Naive thymus-derived CD8-positive, alpha-beta T cell (primary cell): ENCODE measurements around the gene REXO4. TPM values are rescaled to one million over a fixed set of nuclear protein-coding genes. Genes with fewer than 3 reads are reported as not detected.

ENCODE experiments used
- ATAC-seq, 2 donors: fragments of 150-1000 bp; cut with Tn5 transposase in 1 of 2; sonication (Bioruptor Pico), chemical (Tn5 transposase) in 1 of 2; 1 replicate in 1 of 2; 2 replicates in 1 of 2; pipeline ENCODE4 v1.10.0; 2021; ENCODE audit warnings: mild to moderate bottlenecking in 2 of 2, moderate library complexity in 2 of 2
- POLR2A ChIA-PET: fragments of 350-600 bp; sonication (Branson Sonifier 250); formaldehyde crosslinking; loops from one replicate; lab custom pipeline; 2021; ENCODE audit warnings: antibody characterized with exemption; lab: Charles Lee
- DNase-seq, 10 donors: peaks; one replicate each; pipeline versions ENCODE4 v3.0.0 to v3.0.0-alpha.2; 2020 to 2022
- H3K27ac Mint-ChIP-seq, 10 donors: one replicate each; pipeline ENCODE4 v1.8.0; 2020 to 2022; ENCODE audit warnings: mild to moderate bottlenecking in 10 of 10, mixed read lengths in 10 of 10, moderate library complexity in 4 of 10, inconsistent platforms in 1 of 10
- H3K27me3 Mint-ChIP-seq, 5 donors: one replicate each; pipeline ENCODE4 v1.8.0; 2021 to 2022; ENCODE audit warnings: mixed read lengths in 5 of 5
- H3K36me3 Mint-ChIP-seq, 3 donors: one replicate each; pipeline ENCODE4 v1.8.0; 2020 to 2022; ENCODE audit warnings: mixed read lengths in 3 of 3, mild to moderate bottlenecking in 2 of 3, inconsistent platforms in 1 of 3
- H3K4me1 Mint-ChIP-seq, 4 donors: one replicate each; pipeline ENCODE4 v1.8.0; 2021 to 2022; ENCODE audit warnings: mixed read lengths in 4 of 4
- H3K4me3 Mint-ChIP-seq, 10 donors: one replicate each; pipeline ENCODE4 v1.8.0; 2020 to 2022; ENCODE audit warnings: mild to moderate bottlenecking in 10 of 10, mixed read lengths in 10 of 10, moderate library complexity in 6 of 10, inconsistent platforms in 1 of 10
- H3K9me3 Mint-ChIP-seq, 9 donors: one replicate each; pipeline ENCODE4 v1.8.0; 2020 to 2022; ENCODE audit warnings: mixed read lengths in 9 of 9, mild to moderate bottlenecking in 3 of 9, inconsistent platforms in 1 of 9, moderate library complexity in 1 of 9
- polyA plus RNA-seq, 3 donors: library from polyadenylated mRNA; unstranded; fragments of 300-500 nt; fragmentation: Illumina TruSeq; gene quantifications; one replicate each; pipeline ENCODE4 v1.2.3, GENCODE V29; 2021
- total RNA-seq, 8 experiments: library from RNA in 2 of 8; stranded (reverse) in 2 of 8; gene quantifications; one replicate each; pipeline ENCODE4 v1.2.3 and lab custom pipeline; 2021 to 2026

The REXO4 gene
- total and polyA plus RNA-seq, 5 experiments from 2014 or later = 15.9 to 45.6 (median 30.5) TPM

DNA sequence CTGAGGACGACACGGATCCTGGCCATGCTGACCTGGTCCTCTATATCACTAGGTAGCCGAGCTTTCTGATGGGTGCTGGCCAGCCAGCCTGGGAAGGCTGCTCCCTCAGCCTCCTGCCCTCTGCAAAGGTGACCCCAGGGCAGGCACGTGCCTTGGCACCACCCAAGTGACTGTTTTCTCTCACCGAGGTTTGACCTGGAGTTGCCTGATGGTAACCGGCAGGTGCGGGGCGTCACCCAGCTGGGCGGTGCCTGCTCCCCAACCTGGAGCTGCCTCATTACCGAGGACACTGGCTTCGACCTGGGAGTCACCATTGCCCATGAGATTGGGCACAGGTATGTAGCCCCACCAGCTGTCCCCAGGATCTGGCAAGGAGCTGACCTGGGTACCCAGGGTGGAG, 8.2 kb upstream of the REXO4 start:
- H3K4me3 Mint-ChIP-seq = no peak overlapping the region
- H3K9me3 Mint-ChIP-seq = no peaks in the 10 kb centered on the region
- peaks cover 7 to 37% (median 13%) of the 10 kb centered on the region in 5 donors for H3K27me3 Mint-ChIP-seq
- H3K27ac Mint-ChIP-seq = no peak overlapping the region
- ATAC-seq = no peak
- H3K4me1 Mint-ChIP-seq = peaks cover 5 to 17% (median 13%) of the 10 kb centered on the region in 4 donors
- H3K36me3 Mint-ChIP-seq = no peaks in the 10 kb centered on the region
- POLR2A ChIA-PET = no interaction called here
- no peak for DNase-seq

DNA sequence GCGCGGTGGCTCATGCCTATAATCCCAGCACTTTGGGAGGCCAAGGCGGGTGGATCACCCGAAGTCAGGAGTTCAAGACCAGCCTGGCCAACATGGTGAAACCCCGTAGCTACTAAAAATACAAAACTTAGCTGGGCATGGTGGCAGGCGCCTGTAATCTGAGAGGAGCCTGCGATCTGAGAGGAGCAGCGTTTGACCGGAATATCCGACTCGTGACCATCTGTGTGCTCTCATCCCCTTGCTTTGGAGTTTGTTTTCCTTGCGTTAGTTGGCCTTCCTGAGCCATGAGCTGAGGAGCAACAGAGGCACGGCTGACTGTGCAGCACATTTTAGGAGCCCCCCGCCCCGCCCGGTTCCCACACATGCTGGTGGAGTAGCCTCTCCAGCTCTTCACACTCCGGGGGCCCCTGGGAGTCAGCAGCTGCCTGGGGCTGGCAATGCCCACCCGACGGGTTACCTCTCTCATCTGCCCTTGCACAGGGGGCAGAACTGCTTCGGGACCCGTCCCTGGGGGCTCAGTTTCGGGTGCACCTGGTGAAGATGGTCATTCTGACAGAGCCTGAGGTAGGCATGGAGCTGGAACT, 7.3 kb upstream of the REXO4 start:
- peak overlapping the region in 1 of 10 donors; percentile 65 for H3K27ac Mint-ChIP-seq
- DNase-seq = no peak
- peaks cover 5 to 20% (median 14%) of the 10 kb centered on the region in 4 donors for H3K4me1 Mint-ChIP-seq
- H3K9me3 Mint-ChIP-seq = no peaks in the 10 kb centered on the region
- no peaks in the 10 kb centered on the region for H3K36me3 Mint-ChIP-seq
- ATAC-seq = no peak
- POLR2A ChIA-PET = no interaction called here
- H3K27me3 Mint-ChIP-seq = peaks cover 7 to 37% (median 11%) of the 10 kb centered on the region in 5 donors
- H3K4me3 Mint-ChIP-seq = peak overlapping the region in 1 of 10 donors; percentile 34

DNA sequence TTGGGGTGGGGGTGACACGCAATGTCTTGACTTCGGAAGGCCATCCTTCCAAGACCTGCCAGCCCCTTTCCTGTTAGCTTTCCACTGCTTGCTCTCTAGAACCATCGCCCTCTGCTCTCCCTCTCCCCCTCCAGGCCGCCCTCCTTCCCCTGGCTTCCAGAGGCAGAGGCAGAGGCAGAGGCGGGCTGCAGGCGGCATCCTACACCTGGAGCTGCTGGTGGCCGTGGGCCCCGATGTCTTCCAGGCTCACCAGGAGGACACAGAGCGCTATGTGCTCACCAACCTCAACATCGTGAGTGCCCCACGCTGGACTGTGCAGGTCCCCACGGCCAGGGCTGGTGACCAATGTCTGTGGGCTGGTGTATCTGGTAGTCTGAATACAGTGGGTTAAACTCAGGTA, 6.4 kb upstream of the REXO4 start:
- H3K4me1 Mint-ChIP-seq = peaks cover 8 to 21% (median 14%) of the 10 kb centered on the region in 4 donors
- H3K36me3 Mint-ChIP-seq = no peaks in the 10 kb centered on the region
- POLR2A ChIA-PET = no interaction called here
- no peak for ATAC-seq
- H3K9me3 Mint-ChIP-seq = no peaks in the 10 kb centered on the region
- no peak overlapping the region for H3K27ac Mint-ChIP-seq
- H3K27me3 Mint-ChIP-seq = peaks cover 4 to 37% (median 10%) of the 10 kb centered on the region in 5 donors
- peak overlapping the region in 1 of 10 donors; percentile 20 for H3K4me3 Mint-ChIP-seq
- no peak for DNase-seq

DNA sequence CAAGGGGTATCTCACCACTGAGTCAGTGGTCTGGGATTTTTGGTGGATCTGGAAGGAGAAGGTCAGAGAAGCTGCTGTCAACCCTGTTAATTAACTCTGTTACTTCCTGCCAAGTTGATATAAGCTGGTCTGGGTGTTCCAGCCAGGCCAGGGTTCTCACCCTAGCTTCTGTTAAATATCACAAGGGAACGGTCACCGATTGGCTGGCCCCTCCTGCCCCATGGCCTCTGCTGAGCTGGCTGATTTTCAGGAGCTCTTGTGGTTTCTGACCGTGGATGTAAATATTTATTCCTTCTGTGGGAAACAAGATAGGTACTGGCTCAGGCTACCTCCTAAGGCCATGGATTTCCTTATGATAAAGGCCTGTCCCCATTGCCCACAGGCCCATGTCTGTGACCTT, 5.4 kb upstream of the REXO4 start:
- peaks cover 4 to 37% (median 10%) of the 10 kb centered on the region in 5 donors for H3K27me3 Mint-ChIP-seq
- no peaks in the 10 kb centered on the region for H3K36me3 Mint-ChIP-seq
- H3K9me3 Mint-ChIP-seq = no peaks in the 10 kb centered on the region
- H3K4me1 Mint-ChIP-seq = peaks cover 15 to 27% (median 22%) of the 10 kb centered on the region in 4 donors
- ATAC-seq (no peak), DNase-seq (no peak)
- POLR2A ChIA-PET = interaction anchor here (0.5 kb wide), 1 partner anchor 77 kb away, joined by 3 read pairs; no protein-coding TSS in a partner anchor
- peak overlapping the region in 1 of 10 donors; percentile 66 for H3K27ac Mint-ChIP-seq
- H3K4me3 Mint-ChIP-seq = no peak overlapping the region

DNA sequence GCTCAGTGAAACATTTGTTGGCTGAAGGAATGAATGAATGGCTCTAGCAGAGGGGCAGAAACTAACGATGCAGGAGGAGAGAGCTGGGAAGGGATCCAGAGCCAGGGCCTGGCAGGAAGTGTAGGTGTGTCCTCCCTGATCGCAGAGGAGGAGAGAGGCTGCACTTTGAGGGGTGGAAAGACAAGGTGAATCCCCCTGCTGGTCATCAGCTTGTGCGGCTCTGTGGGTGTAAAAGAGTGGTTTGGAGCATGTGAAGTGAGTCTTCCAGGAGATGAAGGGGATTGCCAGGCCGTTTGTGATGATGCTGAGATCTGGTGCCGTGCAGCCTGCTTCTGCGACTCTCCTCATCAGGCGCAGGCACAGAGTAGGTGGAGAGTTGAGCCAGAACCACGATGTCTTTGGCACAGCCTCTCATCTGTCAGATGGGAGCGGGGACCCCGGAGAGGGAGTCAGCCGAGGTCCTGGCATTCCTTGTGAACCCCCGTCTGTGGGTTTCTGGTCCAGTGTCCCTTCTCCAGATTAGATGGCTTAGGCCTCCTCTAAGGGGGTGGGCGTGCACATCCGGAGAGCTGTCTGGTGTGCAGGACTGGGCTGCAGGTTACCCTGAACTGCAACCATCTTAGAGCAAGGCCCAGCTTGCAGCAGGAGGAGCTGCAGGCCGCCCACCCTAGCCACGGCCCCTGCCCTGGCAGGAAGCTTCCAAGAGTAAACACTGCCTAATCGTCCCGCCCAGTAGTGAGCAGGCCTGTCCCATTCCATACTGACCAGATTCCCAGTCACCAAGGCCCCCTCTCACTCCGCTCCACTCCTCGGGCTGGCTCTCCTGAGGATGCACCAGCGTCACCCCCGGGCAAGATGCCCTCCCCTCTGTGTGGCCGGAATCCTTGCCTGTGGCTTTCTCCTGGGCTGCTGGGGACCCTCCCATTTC, 4.1 kb upstream of the REXO4 start, which contains the start of gene ADAMTS13:
Gene ADAMTS13 (plus strand): TSS at position 753 of the 928 bp plus-strand sequence. CDS start 77 bp downstream, at position 830.
- ATAC-seq (no peak), DNase-seq (no peak)
- no peaks in the 10 kb centered on the region for H3K9me3 Mint-ChIP-seq
- no peaks in the 10 kb centered on the region for H3K36me3 Mint-ChIP-seq
- H3K4me1 Mint-ChIP-seq = peaks cover 15 to 33% (median 26%) of the 10 kb centered on the region in 4 donors
- peaks cover 2 to 27% (median 4%) of the 10 kb centered on the region in 5 donors for H3K27me3 Mint-ChIP-seq
- H3K27ac Mint-ChIP-seq = peak within 1 kb of the TSS in 8 of 10 donors; percentile 26 to 81 (median 61)
- POLR2A ChIA-PET = no interaction called here
- H3K4me3 Mint-ChIP-seq = peak within 1 kb of the TSS in 2 of 10 donors; percentile 8 to 63

DNA sequence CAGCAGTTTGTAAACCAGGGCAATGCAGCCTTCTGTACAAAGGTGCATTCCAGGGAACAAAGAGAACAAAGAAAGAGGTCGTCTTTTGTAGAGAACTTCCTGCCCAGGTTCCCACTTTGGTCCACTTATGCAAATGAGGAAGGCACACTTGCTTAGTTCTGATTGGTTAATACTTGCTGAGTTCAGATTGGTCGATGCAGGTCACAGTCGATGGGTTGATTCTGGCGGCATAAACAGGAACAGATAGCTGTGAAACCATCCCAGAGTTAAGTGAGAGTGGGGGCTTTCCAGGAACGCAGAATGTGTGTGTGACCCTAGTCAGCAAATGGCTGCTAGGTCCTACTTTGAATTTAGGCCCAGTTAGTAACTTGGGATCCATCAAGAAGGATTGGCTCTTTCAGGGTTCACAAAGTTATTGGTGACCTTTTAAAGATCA, 2.6 kb upstream of the REXO4 start:
- DNase-seq (peak in 1 of 10 donors; percentile 6), ATAC-seq (no peak)
- H3K27ac Mint-ChIP-seq = peak overlapping the region in 6 of 10 donors; percentile 0 to 73 (median 54)
- no peaks in the 10 kb centered on the region for H3K9me3 Mint-ChIP-seq
- peaks cover 18 to 47% (median 40%) of the 10 kb centered on the region in 4 donors for H3K4me1 Mint-ChIP-seq
- peaks cover 0 to 3% (median 0%) of the 10 kb centered on the region in 3 donors for H3K36me3 Mint-ChIP-seq
- H3K27me3 Mint-ChIP-seq = peaks cover 0 to 12% (median 4%) of the 10 kb centered on the region in 5 donors
- peak overlapping the region in 2 of 10 donors; percentile 15 to 34 for H3K4me3 Mint-ChIP-seq
- POLR2A ChIA-PET = interaction anchor here (0.6 kb wide), 1 partner anchor 39 kb away, joined by 3 read pairs; the partner anchor contains the start of gene CACFD1

DNA sequence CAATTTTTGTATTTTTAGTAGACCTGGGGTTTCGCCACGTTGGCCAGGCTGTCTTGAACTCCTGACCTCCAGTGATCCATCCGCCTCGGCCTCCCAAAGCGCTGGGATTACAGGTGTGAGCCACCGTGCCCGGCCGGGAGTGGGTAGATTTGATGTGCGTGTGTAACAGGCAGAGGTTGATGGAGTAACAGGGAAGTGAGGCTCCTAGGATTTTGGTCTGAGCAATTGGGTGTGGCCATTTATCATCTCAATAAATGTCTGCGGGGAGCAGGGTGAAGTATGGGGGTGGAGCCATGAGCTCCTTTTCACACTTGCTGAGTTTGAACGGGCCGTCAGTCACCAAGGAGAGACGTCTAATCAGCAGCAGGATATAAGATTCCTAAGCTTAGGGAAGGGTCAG, 1.2 kb upstream of the REXO4 start:
- H3K36me3 Mint-ChIP-seq = peaks cover 0 to 17% (median 0%) of the 10 kb centered on the region in 3 donors
- peak overlapping the region; percentile 60 to 93 (median 90) for H3K4me3 Mint-ChIP-seq
- H3K9me3 Mint-ChIP-seq = no peaks in the 10 kb centered on the region
- H3K4me1 Mint-ChIP-seq = peaks cover 25 to 61% (median 53%) of the 10 kb centered on the region in 4 donors
- POLR2A ChIA-PET = interaction anchor here (0.9 to 1.4 kb wide), 4 partner anchors 19 to 90 kb away, joined by 3 read pairs; partner anchors contain the start of genes MED22, RPL7A and SLC2A6
- DNase-seq = no peak
- H3K27ac Mint-ChIP-seq = peak overlapping the region; percentile 20 to 94 (median 90)
- no peak for ATAC-seq
- H3K27me3 Mint-ChIP-seq = peaks cover 0 to 3% (median 0%) of the 10 kb centered on the region in 5 donors

DNA sequence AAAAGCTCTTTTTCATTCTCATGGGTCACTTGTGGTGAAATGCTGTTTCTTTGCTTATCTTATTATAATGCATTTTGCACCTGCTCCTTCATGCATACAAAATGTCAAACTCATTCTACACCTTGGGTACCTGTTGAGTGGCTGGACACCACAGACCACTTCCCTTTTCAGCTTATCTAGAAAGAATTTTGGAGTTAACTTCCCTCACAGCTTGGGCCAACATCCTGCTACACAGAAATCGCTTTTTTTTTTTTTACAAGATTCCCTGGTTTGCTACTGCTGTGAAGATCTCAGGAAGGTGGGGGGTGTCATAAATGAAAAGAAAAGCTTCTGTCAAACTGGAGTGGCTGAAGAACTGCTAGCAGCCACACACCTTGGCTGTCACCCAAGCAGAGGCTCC, 2.6 kb downstream of the REXO4 start:
- peaks cover 22 to 60% (median 50%) of the 10 kb centered on the region in 4 donors for H3K4me1 Mint-ChIP-seq
- peaks cover 0 to 53% (median 6%) of the 10 kb centered on the region in 3 donors for H3K36me3 Mint-ChIP-seq
- H3K27ac Mint-ChIP-seq = peak overlapping the region in 4 of 10 donors; percentile 41 to 94 (median 56)
- POLR2A ChIA-PET = interaction anchor here (0.8 to 3.2 kb wide), 2 partner anchors 12 to 94 kb away, joined by 3 to 7 read pairs; no protein-coding TSS in a partner anchor
- DNase-seq (no peak), ATAC-seq (no peak)
- no peaks in the 10 kb centered on the region for H3K27me3 Mint-ChIP-seq
- peak overlapping the region in 6 of 10 donors; percentile 23 to 92 (median 30) for H3K4me3 Mint-ChIP-seq
- no peaks in the 10 kb centered on the region for H3K9me3 Mint-ChIP-seq

DNA sequence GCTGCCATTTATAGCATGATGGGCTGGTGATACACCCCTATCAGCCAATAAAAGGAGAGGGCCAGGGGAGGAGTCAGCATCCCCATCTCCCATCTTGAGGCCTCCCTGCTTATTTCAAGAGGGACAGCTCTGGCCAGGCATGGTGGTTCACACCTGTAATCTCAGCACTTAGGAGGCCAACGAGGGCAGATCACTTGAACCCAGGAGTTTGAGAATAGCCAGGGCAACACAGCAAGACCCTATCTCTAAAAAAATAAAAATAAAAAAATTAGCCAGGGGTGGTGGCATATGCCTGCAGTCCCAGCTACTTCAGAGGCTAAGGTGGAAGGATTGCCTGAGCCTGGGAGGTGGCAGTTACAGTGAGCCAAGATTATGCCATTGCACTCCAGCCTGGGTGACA, 9.8 kb downstream of the REXO4 start:
- Mint-ChIP-seq H3K27ac (no peak overlapping the region), H3K9me3 (no peaks in the 10 kb centered on the region), H3K27me3 (no peaks in the 10 kb centered on the region), H3K4me1 (peaks cover 6 to 11% (median 10%) of the 10 kb centered on the region in 4 donors), H3K4me3 (no peak overlapping the region), H3K36me3 (peaks cover 0 to 77% (median 17%) of the 10 kb centered on the region in 3 donors)
- DNase-seq (no peak), ATAC-seq (no peak)
- POLR2A ChIA-PET = no interaction called here

DNA sequence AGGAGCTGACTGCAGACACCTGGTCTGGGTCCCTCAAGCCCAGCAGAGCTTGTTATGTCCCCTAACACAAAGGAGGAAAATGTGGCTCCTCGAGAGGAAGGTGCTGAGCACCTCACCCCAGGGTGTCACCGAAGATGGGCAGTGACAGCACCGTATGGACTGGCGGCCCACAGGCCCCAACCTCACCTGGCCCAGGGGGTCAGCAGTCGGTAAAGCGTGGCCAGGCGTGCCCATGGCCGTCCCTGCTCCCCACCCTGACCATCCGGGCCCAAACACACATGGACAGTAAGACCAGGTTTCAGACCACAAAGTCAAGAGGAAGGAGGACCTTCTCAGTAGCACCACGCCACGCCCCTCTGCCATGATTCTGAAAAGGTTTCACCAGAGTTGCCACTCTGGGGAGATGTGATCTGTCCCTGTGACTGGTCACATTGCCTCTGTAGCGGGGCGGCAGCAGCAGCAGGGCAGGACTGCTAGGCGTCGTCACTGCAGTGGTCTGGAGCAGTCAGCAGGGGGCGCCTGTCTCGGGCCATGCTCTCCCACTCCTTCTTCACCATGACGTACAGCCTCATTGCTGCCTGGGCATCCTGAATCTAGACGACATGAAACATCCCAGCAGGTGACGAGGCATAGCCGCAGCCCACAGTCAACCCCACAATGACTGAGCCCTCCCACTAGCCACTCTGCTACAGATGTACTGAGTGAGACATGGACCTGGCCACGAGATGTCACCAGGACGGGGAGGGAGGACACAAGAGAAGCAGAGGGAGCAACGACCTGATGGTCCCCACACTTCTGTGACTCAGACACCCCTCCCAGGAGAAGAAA, 11.1 kb downstream of the REXO4 start:
- peak; percentile 59 to 84 (median 75) for DNase-seq

DNA sequence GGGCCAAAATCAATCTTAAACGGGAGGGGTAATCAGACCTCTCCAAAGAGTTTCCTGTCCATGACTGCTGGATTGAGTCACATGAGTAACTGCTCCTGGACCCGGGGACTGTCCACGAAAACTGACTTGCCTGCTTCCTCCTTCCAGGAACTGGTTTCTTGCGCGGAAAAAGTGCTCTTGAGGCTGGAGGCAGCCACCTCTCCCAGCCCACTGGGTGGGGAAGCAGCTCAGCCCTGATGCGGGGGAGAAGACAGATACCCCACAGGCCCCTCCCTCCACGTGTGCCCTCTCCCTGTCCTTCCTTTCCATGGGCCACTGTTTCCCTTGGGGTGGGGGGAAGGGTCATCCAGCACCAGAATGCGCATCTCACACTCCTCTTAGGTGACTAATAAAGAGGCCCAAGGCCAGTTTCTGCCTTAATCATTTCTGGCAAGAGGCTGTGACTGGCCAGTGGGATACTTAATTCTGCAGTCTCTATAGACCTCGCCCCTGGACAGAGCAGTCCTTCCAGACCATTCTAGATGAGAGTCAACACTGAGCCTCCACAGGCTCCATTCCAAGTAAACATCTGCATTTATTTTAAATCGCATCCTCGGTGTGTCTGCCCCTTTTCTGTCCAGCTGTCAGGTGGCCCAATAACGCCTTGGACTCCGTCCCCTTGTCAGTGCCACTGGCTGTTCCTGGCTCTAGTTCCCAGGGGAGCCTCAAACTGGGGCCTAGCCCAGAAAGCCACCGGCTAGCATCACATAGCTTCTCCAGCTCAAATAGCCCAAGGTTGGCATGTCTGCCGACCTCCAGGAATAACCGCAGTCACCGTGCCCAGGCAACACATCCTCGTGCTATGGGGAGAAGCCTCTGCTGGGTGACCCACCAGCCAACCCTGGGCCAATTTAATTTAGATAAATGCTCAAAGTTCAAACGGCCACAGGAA, 12.0 kb downstream of the REXO4 start:
- no peak overlapping the region for H3K4me3 Mint-ChIP-seq
- H3K27me3 Mint-ChIP-seq = no peaks in the 10 kb centered on the region
- no peaks in the 10 kb centered on the region for H3K9me3 Mint-ChIP-seq
- ATAC-seq (no peak), DNase-seq (no peak)
- H3K36me3 Mint-ChIP-seq = peaks cover 0 to 57% (median 15%) of the 10 kb centered on the region in 3 donors
- no peak overlapping the region for H3K27ac Mint-ChIP-seq
- POLR2A ChIA-PET = no interaction called here
- peaks cover 6 to 10% (median 10%) of the 10 kb centered on the region in 4 donors for H3K4me1 Mint-ChIP-seq

More for the DNA sequence above, 11.1 kb downstream of the REXO4 start:
- H3K4me3 Mint-ChIP-seq = no peak overlapping the region
- POLR2A ChIA-PET = no interaction called here
- H3K9me3 Mint-ChIP-seq = no peaks in the 10 kb centered on the region
- no peaks in the 10 kb centered on the region for H3K27me3 Mint-ChIP-seq
- peaks cover 6 to 10% (median 10%) of the 10 kb centered on the region in 4 donors for H3K4me1 Mint-ChIP-seq
- H3K27ac Mint-ChIP-seq = peak overlapping the region in 8 of 10 donors; percentile 57 to 84 (median 76)
- ATAC-seq = peak; percentile 90 to 94
- H3K36me3 Mint-ChIP-seq = peaks cover 0 to 65% (median 17%) of the 10 kb centered on the region in 3 donors
